Transverse colon (tissue), 3 donors: ENCODE data around the gene ATP6V1E1.

Experiments used
- EP300 ChIP-seq: sonication (generic); formaldehyde crosslinking; IDR thresholded peaks from one replicate; pipeline ENCODE4 v1.6.1; 2017; ENCODE audit warnings: antibody characterized with exemption, low read depth
- TF ChIP-seq, protein P1 (sequence below), 5 experiments: fragments of 200-600 bp in 3 of 5; fragments of 450-650 bp in 2 of 5; sonication (generic) in 3 of 5; IDR thresholded peaks; 1 replicate in 2 of 5; 2 replicates in 3 of 5; pipeline ENCODE4 v1.5.1; 2016 to 2017; ENCODE audit warnings: antibody characterized with exemption in 5 of 5, inconsistent platforms in 3 of 5, mild to moderate bottlenecking in 2 of 5, moderate library complexity in 1 of 5

DNA sequence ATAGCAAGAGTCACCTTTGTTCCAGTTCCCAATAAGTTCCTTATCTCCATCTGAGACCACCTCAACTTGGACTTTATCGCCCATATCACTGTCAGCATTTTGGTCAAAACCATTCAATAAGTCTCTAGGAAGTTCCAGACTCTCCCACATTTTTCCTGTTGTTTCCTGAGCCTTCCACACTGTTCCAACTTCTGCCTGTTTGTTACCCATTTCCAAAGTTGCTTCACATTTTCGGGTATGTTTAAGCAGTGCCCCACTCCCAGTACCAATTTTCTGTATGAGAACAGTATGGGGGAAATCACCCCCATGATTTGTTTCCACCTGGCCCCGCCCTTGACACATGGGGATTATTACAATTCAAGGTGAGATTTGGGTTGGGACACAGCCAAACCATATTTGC, 36.7 kb upstream of the ATP6V1E1 start:
- TF ChIP-seq, protein P1, sequence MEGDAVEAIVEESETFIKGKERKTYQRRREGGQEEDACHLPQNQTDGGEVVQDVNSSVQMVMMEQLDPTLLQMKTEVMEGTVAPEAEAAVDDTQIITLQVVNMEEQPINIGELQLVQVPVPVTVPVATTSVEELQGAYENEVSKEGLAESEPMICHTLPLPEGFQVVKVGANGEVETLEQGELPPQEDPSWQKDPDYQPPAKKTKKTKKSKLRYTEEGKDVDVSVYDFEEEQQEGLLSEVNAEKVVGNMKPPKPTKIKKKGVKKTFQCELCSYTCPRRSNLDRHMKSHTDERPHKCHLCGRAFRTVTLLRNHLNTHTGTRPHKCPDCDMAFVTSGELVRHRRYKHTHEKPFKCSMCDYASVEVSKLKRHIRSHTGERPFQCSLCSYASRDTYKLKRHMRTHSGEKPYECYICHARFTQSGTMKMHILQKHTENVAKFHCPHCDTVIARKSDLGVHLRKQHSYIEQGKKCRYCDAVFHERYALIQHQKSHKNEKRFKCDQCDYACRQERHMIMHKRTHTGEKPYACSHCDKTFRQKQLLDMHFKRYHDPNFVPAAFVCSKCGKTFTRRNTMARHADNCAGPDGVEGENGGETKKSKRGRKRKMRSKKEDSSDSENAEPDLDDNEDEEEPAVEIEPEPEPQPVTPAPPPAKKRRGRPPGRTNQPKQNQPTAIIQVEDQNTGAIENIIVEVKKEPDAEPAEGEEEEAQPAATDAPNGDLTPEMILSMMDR (IDR thresholded peaks at IDR 0.05): no peak
- no peak for TF ChIP-seq EP300
